SU-DHL-6 (cell line): ENCODE measurements around the gene FAF2.

ENCODE experiments used
- H2AFZ ChIP-seq: fragments of 200-600 bp; sonication (generic); 2 replicates; pipeline ENCODE4 v1.6.1; 2014; ENCODE audit warnings: low read depth, mild to moderate bottlenecking, moderate library complexity, mixed read lengths, antibody characterized with exemption, low read length; ENCODE audit not compliant: severe bottlenecking
- H3F3A ChIP-seq: fragments of 200-600 bp; shearing (Covaris generic); 2 replicates; pipeline ENCODE4 v1.6.0; 2016; ENCODE audit warnings: antibody characterized with exemption, mild to moderate bottlenecking; ENCODE audit not compliant: insufficient read depth
- H3K27ac ChIP-seq: fragments of 200-600 bp; sonication (generic); 2 replicates; pipeline ENCODE4 v1.5.1; 2016; ENCODE audit warnings: low read depth, mild to moderate bottlenecking, low read length, moderate library complexity, mixed read lengths
- H3K27me3 ChIP-seq: fragments of 200-600 bp; sonication (generic), shearing (Covaris generic); 2 replicates; pipeline ENCODE4 v1.6.0; 2014; ENCODE audit warnings: mild to moderate bottlenecking, low read length
- H3K36me3 ChIP-seq: fragments of 200-600 bp; sonication (generic); 2 replicates; pipeline ENCODE4 v1.6.1; 2014; ENCODE audit warnings: mild to moderate bottlenecking, low read length, mixed read lengths
- H3K4me2 ChIP-seq: fragments of 300-600, 200-600 bp; shearing (Covaris generic), sonication (generic); 2 replicates; pipeline ENCODE4 v1.6.0; 2014; ENCODE audit warnings: low read length, low read depth, mild to moderate bottlenecking; ENCODE audit not compliant: poor library complexity, severe bottlenecking
- H3K4me3 ChIP-seq: fragments of 200-600 bp; sonication (generic); 2 replicates; pipeline ENCODE4 v1.5.1; 2014; ENCODE audit warnings: antibody characterized with exemption, low read length, mild to moderate bottlenecking, mixed read lengths; ENCODE audit not compliant: insufficient read depth, poor library complexity, severe bottlenecking
- H3K79me2 ChIP-seq: fragments of 200-600 bp; sonication (generic); 2 replicates; pipeline ENCODE4 v1.6.1; 2014; ENCODE audit warnings: mild to moderate bottlenecking, low read length, moderate library complexity; ENCODE audit not compliant: insufficient read depth
- H3K9ac ChIP-seq: fragments of 200-600 bp; sonication (generic); 2 replicates; pipeline ENCODE4 v1.7.0; 2014; ENCODE audit warnings: mild to moderate bottlenecking, low read length
- H3K9me2 ChIP-seq: fragments of 200-600 bp; sonication (generic); replicated peaks from 2 replicates; pipeline ENCODE4 v1.6.1; 2014; ENCODE audit warnings: low read length; ENCODE audit not compliant: insufficient read depth
- H3K9me3 ChIP-seq: fragments of 200-600 bp; sonication (generic); 2 replicates; pipeline ENCODE4 v1.6.1; 2014; ENCODE audit warnings: low read length, mixed read lengths; ENCODE audit not compliant: insufficient read depth
- H4K20me1 ChIP-seq: fragments of 200-600 bp; sonication (generic); 2 replicates; pipeline ENCODE4 v1.6.1; 2014; ENCODE audit warnings: low read depth, mild to moderate bottlenecking, antibody characterized with exemption, low read length, moderate library complexity, mixed read lengths
- CTCF ChIP-seq: fragments of 200-600 bp; sonication (generic); IDR thresholded peaks from one replicate; pipeline ENCODE4 v1.5.1; 2017; ENCODE audit warnings: antibody characterized with exemption, mild to moderate bottlenecking, low read length, moderate library complexity; ENCODE audit not compliant: insufficient read depth, poor library complexity, severe bottlenecking
- EZH2phosphoT487 ChIP-seq: fragments of 200-600 bp; sonication (generic), shearing (Covaris generic); conservative IDR thresholded peaks from 2 replicates; pipeline ENCODE4 v1.6.1; 2018; ENCODE audit warnings: mild to moderate bottlenecking, antibody characterized with exemption, low read length, moderate library complexity, mixed read lengths

Gene FAF2

DNA sequence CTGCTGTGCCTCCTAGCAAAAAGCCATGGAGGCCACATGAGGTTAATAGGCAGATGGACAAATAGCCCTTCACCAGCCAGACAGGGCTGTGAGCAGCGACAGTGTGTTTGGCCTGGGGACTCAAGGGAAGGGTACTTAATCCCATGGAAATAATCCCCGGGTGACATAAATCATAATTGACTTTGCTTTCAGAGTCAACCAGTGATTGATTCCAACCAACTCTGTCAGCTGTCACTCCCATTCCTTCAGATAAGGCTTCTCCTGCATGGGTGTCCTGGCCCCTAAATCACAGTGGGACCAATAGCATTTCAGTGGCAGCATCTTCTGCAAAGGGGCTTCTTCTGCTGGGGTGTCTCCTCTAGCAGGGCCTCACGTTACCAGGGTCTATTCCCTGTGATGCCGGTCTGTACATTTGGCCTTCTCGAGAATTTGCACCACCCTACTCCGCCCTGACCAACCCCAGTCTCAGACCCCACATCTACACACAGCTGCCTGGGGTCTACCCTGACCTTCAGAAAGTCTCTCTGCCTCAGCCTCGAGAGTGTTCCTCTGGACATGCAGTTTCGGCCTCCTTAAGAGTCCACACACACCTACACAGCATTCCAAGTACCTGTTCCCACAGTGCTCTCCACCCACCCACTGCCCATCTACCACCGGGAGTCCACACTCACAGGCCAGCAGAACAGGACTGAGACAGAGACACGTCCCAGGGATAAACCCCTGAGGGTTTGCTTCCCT, 35.5 kb upstream of the FAF2 start:
- no peak overlapping the region for H3K4me2 ChIP-seq
- H3K9me2 ChIP-seq, result no peaks in the 10 kb centered on the region
- H3K4me3 ChIP-seq, result no peak overlapping the region
- H3F3A ChIP-seq, result no peaks in the 10 kb centered on the region
- H3K79me2 ChIP-seq, result peaks cover 5% of the 10 kb centered on the region; the same call in 1 of the 2 replicates
- H4K20me1 ChIP-seq, result no peaks in the 10 kb centered on the region
- H3K9ac ChIP-seq, result no peak overlapping the region
- no peak for TF ChIP-seq CTCF
- no peak for TF ChIP-seq EZH2phosphoT487
- no peaks in the 10 kb centered on the region for H3K27me3 ChIP-seq
- no peaks in the 10 kb centered on the region for H3K36me3 ChIP-seq
- no peak overlapping the region for H2AFZ ChIP-seq
- H3K9me3 ChIP-seq, result no peaks in the 10 kb centered on the region
- no peak overlapping the region for H3K27ac ChIP-seq

GRCh38 chr5:176413255-176413565, 35.0 kb upstream of the FAF2 start:
- no peaks in the 10 kb centered on the region for H3K36me3 ChIP-seq
- peaks cover 5% of the 10 kb centered on the region; the same call in 1 of the 2 replicates for H3K79me2 ChIP-seq
- H3K4me2 ChIP-seq, result no peak overlapping the region
- no peaks in the 10 kb centered on the region for H3F3A ChIP-seq
- TF ChIP-seq EZH2phosphoT487 (no peak), CTCF (no peak)
- H2AFZ ChIP-seq, result no peak overlapping the region
- no peaks in the 10 kb centered on the region for H3K9me2 ChIP-seq
- no peak overlapping the region for H3K4me3 ChIP-seq
- no peaks in the 10 kb centered on the region for H4K20me1 ChIP-seq
- no peak overlapping the region for H3K27ac ChIP-seq
- no peaks in the 10 kb centered on the region for H3K9me3 ChIP-seq
- no peaks in the 10 kb centered on the region for H3K27me3 ChIP-seq
- no peak overlapping the region for H3K9ac ChIP-seq

- no peak for TF ChIP-seq EZH2phosphoT487
- no peak for TF ChIP-seq CTCF
- H3K79me2 ChIP-seq, result peaks cover 5% of the 10 kb centered on the region; the same call in 1 of the 2 replicates
- no peaks in the 10 kb centered on the region for H4K20me1 ChIP-seq
- no peaks in the 10 kb centered on the region for H3K36me3 ChIP-seq
- no peaks in the 10 kb centered on the region for H3K9me3 ChIP-seq
- no peak overlapping the region for H3K9ac ChIP-seq
- no peaks in the 10 kb centered on the region for H3F3A ChIP-seq
- no peaks in the 10 kb centered on the region for H3K27me3 ChIP-seq
- no peak overlapping the region for H3K27ac ChIP-seq
- no peaks in the 10 kb centered on the region for H3K9me2 ChIP-seq
- no peak overlapping the region for H3K4me3 ChIP-seq
- H3K4me2 ChIP-seq, result no peak overlapping the region
- H2AFZ ChIP-seq, result no peak overlapping the region
Measured at GRCh38 chr5:176413709-176414191, 34.4 kb upstream of the FAF2 start.
